ENCODE data around the gene MAP3K20. TPM values are rescaled to one million over a fixed set of nuclear protein-coding genes. Genes with fewer than 3 reads are reported as not detected.

The MAP3K20 gene
- total RNA-seq, 1 donor: 68.2 TPM

DNA sequence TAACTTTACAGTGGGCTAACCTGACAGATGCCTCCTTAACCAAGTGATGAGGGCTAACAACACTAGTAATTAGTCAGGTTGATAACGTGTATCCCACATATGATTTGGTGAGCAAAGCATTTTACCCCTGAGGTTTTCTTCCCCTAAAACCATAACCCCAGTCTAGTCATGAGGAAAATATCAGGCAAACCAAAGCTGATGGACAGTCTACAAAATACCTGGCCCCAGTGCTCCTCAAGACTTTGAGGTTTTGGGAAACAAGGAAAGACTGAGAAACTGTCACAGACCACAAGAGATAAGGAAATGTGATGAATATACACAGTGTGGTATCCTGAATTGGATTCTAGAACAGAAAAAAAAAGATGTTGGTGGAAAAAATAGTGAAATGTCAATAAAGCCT is 28.5 kb downstream of the MAP3K20 start:
- no peak overlapping the region for H3K4me3 ChIP-seq (ENCODE audit: low read depth, low read length)
- TF ChIP-seq, protein P1, sequence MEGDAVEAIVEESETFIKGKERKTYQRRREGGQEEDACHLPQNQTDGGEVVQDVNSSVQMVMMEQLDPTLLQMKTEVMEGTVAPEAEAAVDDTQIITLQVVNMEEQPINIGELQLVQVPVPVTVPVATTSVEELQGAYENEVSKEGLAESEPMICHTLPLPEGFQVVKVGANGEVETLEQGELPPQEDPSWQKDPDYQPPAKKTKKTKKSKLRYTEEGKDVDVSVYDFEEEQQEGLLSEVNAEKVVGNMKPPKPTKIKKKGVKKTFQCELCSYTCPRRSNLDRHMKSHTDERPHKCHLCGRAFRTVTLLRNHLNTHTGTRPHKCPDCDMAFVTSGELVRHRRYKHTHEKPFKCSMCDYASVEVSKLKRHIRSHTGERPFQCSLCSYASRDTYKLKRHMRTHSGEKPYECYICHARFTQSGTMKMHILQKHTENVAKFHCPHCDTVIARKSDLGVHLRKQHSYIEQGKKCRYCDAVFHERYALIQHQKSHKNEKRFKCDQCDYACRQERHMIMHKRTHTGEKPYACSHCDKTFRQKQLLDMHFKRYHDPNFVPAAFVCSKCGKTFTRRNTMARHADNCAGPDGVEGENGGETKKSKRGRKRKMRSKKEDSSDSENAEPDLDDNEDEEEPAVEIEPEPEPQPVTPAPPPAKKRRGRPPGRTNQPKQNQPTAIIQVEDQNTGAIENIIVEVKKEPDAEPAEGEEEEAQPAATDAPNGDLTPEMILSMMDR (IDR thresholded peaks at IDR 0.05; ENCODE audit: insufficient read depth, low read length): no peak
- no peak for DNase-seq (ENCODE audit: low read depth)

GRCh38 chr2:173106959-173107628 is 31.4 kb downstream of the MAP3K20 start:
- no peak for DNase-seq (ENCODE audit: low read depth)
- no peak overlapping the region for H3K4me3 ChIP-seq (ENCODE audit: low read depth, low read length)
- TF ChIP-seq, protein P1 (IDR thresholded peaks at IDR 0.05; ENCODE audit: insufficient read depth, low read length): no peak

- no peak overlapping the region for H3K4me3 ChIP-seq (ENCODE audit: low read depth, low read length)
- TF ChIP-seq, protein P1 (IDR thresholded peaks at IDR 0.05; ENCODE audit: insufficient read depth, low read length): no peak
- DNase-seq (ENCODE audit: low read depth): no peak
Observed at GRCh38 chr2:173107629-173108022, 32.0 kb downstream of the MAP3K20 start.

DNA sequence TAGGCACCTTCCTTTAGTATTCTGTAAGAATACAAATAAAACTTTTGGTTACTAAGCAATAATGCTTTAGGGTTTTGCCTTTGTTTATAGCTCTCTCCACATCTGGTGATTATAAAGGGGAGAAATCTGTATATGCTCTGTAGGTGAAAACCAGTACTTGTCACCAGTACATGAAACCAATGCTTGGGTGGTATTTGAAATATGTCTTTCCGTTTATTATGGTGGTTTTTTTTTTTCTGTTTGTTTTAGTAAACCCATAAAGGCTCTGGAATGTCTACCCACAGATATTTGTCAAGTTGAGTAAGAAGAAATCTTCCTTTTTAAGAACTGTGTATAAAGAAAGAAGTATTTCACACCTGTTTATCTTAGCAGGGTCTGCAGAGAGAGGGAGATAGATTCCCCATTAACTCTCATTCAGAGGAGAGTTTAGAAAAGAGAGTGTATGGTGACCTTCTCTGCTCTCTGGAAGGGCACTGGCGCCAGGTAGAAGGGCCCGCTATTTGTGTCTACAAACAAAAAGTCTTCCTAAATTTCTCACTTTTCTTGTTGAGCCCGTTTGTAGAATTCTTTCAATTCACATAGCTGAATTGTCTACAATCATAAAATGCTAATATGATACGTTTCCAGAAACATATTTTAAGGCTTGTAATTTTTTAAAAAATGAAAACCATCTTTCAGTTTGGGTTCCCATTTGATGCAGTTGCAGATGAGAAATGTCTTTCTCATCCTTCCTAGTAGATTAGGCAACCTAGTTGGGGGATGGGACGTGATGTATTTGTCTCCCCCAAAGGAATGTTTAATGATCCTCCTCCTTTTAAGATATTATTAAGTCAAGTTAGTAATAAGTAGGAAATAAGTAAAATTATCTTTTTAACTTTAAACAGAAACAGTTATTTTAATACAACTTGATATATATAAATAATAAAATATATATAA is 33.9 kb downstream of the MAP3K20 start:
- DNase-seq (ENCODE audit: low read depth): peak; percentile 63
- TF ChIP-seq, protein P1 (IDR thresholded peaks at IDR 0.05; ENCODE audit: insufficient read depth, low read length): no peak
- H3K4me3 ChIP-seq (ENCODE audit: low read depth, low read length): no peak overlapping the region

- TF ChIP-seq, protein P1 (IDR thresholded peaks at IDR 0.05; ENCODE audit: insufficient read depth, low read length): no peak
- no peak for DNase-seq (ENCODE audit: low read depth)
- no peak overlapping the region for H3K4me3 ChIP-seq (ENCODE audit: low read depth, low read length)
Observed at GRCh38 chr2:173117678-173118077, 42.0 kb downstream of the MAP3K20 start.

DNA sequence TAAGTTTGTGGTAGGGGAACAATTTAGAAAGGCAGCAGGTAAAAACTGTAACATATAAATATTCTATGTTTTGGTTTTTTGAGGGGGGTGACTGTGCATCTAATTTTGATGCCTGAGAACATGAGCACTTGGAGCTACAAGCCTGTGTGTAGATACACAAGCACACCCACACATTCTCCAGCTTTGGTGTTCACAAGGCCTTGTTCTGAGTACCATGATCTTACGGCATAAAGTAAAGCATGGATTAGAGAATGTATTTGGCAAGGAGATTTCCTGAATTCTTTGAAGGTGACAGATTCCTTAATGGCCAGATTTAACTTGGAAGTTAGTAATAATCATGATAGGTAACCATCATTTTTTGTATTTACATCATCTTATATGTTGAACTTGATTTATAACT is 42.7 kb downstream of the MAP3K20 start:
- no peak overlapping the region for H3K4me3 ChIP-seq (ENCODE audit: low read depth, low read length)
- TF ChIP-seq, protein P1 (IDR thresholded peaks at IDR 0.05; ENCODE audit: insufficient read depth, low read length): no peak
- no peak for DNase-seq (ENCODE audit: low read depth)

All from fibroblast of the aortic adventitia (primary cell).